ENCODE measurements around the gene TMEM255B.
"Not testable (repeated sequence)": the region's sequence is repeated elsewhere in the genome, so short reads cannot be mapped to it uniquely, and the experiment has no call there.

TMEM255B gene

DNA sequence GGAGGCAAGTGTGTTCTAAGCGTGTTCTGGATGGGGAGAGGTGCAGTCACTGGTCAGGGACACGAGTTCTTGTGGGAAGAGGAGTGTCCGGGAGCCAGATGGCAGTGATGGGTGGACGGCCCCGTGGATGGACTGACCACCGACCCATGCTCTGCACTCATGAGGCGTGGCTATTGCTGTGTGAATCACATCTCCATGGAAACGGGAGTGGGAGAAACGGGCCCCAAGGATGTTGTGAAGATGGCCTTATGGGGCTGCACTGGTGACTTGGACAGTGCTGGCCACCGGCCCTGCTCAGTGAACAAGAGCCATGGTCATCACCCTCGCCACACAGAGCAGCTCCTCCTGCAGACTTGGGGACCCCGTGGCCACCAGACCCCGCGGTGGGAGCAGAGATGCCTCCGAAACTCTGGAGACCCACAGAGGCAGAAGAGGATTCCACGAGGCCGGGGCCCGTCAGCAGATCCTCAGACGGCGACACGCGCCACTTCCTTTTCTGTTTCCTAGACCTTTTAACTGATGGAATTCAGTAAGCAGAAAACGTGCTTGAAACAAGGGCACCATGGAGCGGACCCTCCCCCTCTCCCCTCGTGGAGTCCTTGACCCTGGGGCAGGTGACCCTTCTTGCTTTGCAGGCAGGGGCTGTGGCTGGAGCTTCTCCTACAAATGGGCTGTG lies 57.4 kb downstream of the TMEM255B start:
- no peak for DNase-seq (ENCODE audit: low read depth, low spot score)

DNA sequence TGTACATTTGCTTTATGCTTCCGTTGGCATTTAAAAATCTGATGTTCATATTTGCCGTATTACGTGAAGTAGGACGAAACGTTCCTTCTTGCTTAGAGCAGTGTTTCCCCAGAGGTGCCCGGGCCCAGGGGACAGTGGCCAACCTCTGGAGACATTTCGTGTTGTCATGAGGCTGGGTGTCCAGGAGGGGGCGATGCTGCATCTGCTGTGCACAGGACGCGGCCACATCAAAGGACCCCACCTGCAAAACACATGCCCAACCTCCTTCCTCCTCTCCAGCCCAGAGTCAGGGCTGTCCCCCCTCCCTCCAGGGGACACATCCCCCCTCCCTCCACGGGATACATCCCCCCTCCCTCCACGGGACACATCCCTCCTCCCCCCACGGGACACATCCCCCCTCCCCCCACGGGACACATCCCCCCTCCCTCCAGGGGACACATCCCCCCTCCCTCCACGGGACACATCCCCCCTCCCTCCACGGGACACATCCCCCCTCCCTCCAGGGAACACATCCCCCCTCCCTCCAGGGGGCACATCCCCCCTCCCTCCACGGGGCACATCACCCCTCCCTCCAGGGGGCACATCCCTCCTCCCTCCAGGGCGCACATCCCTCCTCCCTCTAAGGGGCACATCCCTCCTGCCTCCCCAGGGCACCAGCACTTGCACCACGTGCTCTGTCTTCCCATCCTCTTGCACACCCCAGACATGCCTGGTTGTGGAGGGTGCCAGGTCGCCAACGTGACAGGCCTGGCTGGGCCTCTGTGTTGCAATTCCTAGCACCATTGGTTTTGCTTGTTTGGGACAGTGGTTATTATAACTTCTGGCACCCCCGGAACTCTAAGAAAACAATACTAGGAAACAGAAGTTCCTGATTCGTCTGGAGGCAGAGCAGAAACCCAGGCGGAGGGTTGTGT lies 58.2 kb downstream of the TMEM255B start:
- peak; percentile 64 for DNase-seq (ENCODE audit: low read depth, low spot score)

DNA sequence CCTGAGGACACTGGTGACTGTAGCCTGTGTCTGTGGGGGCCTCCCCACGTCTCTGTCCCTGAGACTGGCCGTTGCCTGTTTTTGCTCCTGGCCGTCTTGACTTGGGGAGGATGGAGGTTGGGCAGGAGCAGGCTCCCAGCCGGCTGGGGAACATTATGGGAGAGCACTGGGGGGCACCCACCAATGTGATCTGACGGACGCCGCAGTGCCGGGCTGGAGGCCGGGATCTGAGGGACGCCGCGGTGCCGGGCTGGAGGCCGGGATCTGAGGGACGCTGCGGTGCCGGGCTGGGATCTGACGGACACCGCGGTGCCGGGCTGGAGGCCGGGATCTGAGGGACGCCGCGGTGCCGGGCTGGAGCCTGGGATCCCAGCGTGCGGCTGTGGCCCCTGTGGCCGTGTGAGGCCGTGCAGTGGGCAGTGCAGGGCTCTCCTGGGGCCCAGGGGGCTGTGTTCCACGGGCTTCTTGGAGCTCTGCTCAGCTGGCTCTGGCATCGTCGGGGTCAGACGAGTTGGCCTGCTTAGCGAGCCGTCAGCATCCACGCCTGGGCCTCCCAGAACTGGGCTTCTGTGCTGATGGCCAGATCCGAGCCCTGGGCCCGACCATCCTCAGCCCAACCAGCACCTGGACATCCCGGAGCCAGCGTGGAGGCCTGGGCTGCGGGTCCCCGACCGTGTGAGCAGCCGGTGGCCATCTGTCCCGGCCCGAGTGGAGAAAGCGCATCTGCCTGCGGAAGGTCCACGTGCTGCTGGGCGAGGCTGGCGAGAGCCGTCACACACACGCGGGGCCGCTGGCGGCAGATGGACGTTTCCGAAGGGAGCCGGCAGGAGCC lies 59.0 kb downstream of the TMEM255B start:
- DNase-seq (ENCODE audit: low read depth, low spot score), result no peak

DNA sequence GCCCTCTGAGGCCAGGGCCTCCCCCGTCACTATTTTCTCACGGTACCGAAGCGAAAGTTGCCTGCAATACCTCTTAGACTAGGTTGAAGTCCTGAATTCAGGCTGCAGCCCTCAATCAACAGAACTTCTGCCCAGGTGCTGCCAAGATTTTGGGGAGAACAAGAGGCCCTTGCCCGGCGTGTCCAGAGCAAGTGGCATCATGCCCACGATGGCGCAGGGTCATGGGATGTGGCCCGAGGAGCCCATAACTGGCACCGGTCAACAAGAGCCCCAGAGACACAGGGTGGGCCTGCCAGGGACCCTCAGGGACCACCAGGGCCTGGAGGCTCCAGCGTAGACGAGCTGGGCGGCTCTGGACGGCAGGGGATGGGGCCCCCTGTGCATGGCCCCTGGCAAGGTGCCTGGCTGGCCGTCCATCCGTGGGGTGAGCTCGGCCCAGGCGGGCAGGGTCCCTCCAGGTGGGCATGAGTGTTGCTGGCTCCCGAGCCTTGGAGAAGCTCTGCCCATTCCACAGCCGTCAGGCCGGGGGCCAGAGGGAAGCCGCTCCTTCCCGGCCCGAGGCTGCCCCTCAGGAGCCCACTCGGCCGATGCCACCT lies 59.8 kb downstream of the TMEM255B start:
- no peak for DNase-seq (ENCODE audit: low read depth, low spot score)

DNA sequence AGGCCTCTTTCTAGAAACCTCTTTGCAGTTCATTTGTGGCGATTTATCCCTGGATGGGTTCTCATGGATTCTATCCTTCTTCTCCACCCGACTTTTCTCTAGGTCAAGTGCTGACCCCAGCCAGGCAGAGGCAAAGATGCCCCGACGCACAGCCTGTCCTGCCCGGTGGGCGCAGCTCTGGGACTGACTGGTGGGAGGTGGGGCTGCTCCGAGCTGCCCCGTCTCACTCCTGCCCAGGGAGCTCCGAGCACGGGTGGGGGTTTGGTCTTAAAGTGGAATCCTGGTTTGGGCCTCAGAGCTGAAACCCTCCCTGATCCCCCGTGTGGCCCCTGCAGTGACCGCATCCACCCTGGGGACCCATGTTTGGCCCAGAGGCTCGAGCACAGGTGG lies 60.3 kb downstream of the TMEM255B start:
- no peak for DNase-seq (ENCODE audit: low read depth, low spot score)

DNA sequence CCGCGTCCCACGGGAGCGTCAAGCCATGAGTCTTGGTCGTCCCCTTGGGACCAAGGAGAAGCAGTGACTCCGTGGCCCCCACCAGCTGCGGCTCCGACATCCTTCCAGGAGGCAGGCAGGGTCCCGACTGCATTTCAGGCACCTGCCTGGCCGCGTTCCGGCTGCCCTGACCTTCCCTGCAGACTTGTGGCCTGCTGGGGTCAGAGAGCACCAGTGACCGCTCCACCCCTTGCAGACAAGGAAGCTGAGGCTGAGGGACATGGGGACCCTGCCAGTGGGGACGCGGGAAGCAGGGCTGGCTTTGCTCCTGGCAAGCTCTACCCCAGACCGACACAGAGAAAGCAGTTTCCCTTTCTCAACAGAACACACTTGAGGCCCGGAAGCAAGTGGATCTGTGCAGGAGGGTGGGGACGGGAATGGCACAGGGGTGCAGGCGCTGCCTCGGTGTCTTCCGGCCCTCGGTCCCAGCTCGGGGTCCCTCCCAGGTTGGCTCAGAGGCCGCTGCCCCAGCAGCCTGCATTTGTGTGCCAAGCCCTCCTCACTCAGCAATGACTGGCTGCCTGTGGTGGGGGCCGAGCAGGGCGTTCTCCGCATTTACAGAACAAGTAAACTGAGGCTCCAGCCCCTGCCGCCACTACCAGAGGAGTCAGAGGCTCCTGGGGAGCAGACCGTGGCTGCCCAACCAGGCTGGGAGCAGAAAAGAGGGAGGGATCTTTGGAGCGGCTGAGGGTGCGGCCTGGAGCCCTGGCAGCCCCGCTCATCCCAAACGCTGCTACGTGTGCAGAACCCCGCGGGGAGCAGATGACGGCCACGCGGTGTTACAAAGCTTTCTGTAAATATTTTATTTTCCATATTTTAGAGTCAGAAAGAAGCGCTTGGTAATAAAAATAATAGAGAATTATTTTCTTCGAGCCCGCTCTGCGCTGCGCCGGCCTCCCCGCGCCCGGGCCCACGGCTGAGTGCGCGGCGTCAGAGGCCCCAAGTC lies 61.0 kb downstream of the TMEM255B start:
- DNase-seq (ENCODE audit: low read depth, low spot score), result no peak

DNA sequence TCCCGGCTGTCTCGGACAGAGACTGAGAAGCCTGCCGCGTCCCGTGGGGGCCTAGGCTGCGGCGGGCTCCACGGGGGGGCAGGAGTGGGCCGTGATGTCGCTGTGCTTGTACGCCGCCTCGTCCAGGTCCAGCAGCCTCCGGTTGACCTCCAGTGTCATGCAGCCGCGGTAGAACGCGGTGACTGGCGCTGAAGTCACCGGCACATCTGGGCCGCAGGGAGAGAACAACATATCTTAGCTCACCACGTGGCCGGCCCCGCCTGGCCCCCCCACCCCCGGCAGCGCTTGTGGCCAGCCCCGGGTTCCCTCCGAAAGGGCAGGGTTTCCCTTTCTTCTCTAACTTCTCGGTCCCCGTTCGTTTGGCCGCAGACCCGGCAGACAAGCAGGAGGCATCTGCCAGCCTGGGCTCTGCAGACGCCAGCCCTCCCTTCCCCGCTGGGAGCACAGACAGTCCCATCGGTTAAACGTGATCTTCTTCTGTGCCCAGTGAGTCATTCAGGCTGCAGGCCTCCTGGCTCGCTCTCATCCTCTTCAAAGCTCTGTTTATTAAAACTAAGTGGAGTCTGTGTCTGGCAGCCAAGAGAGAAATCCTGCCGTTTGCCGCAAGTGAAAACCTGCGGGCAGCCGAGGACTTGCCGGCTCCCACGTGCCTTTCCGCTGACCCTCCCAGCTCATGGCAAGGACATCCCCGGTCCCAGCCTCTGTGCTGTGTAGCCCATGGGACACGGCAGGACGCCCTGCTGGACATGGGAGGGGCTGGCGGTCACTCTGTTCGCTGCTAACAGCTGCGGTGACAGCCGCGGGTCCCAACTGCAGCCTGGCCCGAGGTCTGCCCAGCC lies 62.0 kb downstream of the TMEM255B start:
- DNase-seq (ENCODE audit: low read depth, low spot score), result no peak

DNA sequence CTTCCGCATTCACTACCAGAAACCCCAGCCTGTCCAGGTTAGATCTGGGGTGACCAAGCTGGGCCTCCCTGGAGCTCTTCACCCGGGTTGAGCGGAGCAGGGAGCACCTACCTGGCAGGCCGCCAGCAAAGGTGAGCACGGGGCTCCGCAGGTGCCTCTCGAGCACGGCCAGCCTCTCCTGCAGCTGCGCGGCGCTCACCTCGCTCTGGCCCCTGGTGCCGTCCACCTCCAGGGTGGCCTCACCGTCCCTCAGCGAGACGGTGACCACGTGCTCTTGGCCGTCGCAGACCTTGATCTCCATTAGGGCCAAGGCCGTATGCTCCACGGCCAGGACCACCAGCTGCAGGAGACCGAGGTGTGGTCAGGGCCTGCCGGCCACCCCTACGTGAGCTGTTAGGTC lies 62.8 kb downstream of the TMEM255B start:
- DNase-seq (ENCODE audit: low read depth, low spot score), result no peak

DNA sequence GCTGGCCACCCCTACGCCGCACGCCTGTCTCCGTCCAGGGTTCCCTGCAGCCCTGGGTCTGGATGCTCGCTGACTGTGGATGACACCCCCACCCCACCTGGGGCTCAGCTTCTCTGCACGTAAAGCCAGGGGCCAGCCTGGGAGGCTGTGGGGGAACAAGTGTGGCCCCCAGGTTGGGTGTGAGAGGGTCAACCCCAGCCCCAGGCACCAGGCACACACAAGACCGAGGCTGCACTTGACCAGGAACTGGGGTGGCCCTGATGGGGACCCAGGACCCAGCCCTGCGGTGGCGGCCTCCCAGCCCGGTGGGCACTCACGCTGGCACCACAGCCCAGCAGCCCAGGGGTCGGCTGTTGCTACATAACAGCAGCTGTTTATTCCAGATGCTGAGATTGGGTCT lies 63.2 kb downstream of the TMEM255B start:
- DNase-seq (ENCODE audit: low read depth, low spot score), result no peak

DNA sequence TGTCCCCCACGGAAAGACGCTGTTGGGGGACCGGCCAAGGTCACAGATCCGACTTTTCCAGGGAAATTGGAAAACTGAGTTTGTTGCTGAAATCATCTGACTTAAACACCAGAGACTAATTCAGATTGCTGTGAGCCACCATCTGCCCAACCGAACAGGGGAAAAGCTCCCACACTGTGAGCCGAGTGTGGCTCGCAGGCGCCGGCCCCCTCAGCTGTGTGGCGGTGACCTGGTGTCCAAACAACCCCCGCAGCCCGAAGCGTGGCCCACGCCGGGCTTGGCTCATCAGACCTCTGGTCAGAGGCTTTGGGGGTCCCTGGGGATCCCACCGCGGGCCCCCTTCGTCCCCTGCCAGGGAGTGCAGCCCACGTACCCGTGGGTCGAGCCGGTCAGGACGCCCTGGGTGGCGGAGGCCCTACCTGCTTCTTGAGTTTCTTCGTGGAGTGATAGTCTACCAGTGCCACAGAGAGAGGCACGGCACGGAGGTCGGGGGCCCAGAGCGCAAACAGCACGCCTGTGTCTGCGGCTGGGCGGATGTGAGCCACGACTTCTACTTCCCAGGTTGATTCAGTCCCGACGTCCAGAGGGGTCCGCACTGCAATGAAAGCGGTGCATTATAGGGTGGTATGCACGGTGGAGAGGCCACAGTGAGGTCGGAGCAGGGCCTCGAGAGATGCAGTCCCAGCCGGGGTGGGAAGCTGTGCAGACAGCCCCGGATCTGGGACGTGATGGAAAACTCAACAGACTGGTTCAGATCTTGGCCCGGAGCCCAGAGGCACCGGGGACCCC lies 64.1 kb downstream of the TMEM255B start:
- DNase-seq (ENCODE audit: low read depth, low spot score), result no peak

DNA sequence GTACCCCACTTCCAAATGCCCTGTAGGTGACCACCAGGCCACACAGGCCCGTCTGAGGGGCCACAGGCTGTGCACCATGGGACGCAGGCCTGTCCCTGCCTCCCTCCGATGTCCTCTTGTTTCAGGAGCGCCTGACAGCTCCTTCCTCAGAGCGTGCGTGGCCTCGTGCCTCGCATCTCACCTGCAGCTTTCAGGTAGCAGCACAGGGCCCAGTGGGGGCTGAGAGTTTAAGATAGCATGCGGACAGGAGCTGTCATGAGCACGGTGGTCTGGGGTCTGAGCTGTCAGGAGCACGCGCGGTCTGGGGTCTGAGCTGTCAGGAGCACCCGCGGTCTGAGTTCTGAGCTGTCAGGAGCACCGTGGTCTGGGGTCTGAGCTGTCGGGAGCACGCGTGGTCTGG lies 64.7 kb downstream of the TMEM255B start:
- DNase-seq (ENCODE audit: low read depth, low spot score), result no peak

DNA sequence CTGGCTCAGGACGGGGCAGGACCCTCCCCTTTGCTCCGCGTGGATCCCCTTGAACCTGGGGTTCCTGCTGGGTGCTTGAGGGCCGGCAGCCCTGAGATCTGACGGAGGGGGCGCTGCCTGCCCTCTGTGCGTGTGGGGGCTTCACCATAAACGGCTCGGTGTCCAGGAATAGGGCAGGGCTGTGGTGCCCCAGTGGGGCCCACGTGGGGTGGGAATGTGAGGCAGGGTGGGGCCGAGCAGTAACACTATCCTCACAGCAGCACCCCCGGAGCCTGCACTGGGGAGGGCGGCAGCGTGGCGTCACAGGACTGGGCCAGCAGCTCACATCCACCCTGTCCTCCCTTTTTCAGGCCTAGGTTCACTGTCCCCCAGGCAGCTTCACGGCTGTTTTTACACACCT lies 66.8 kb downstream of the TMEM255B start:
- DNase-seq (ENCODE audit: low read depth, low spot score), result no peak

DNA sequence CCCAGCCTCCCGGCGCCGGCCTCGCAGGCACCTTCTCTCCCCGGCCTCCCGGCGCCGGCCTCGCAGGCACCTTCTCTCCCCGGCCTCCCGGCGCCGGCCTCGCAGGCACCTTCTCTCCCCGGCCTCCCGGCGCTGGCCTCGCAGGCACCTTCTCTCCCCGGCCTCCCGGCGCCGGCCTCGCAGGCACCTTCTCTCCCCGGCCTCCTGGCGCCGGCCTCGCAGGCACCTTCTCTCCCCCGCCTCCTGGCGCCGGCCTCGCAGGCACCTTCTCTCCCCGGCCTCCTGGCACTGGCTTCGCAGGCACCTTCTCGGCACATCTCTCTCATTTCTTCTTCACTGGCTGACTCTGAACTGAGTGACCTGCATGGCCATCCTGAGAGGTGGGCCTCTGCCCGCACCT lies 67.4 kb downstream of the TMEM255B start:
- DNase-seq (ENCODE audit: low read depth, low spot score), result not testable (repeated sequence)

DNA sequence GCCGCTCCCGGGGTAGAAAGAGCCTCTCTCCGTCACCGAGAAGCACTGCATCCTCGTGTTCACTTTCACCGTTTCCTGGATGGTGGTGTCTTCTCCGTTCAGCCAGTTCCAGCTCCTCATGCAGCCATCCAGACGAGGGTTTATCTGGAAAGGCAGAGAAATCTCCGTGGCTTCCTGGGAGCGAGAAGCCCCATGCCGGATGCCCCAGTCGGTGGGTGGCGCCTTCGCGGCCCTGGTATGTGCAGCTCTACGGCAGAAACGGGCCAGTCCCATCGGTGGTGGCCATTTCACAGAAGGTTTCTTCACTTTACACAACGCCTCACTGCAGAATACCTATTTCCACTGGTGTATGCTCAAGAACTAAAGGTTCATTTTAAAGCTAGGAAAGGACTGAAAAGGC lies 68.0 kb downstream of the TMEM255B start:
- DNase-seq (ENCODE audit: low read depth, low spot score), result no peak

DNA sequence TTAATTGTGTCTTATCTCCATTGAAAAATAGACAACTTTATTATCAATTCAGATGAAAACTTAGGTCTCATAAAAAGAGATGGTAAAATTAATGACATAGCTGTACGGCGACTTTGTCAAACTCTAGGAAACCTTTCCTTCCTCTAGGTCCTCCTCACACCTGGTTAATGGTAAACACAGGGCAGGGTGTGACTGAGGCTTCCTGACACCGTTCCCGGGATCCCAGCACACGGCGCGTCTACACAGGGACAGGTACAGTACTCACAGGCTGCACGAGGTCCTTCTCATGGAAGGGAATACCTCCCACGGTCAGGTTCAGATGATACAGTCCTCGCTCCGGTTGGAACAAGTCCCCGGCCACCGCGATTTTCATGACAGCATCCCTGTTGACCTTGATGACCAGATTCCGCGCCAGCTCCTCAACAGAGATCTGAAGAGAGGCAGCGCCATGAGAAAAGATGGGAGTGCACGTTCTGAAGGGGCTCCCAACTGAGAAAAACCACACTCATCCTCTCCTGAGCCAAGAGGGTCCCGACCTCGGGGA lies 69.3 kb downstream of the TMEM255B start:
- no peak for DNase-seq (ENCODE audit: low read depth, low spot score)

DNA sequence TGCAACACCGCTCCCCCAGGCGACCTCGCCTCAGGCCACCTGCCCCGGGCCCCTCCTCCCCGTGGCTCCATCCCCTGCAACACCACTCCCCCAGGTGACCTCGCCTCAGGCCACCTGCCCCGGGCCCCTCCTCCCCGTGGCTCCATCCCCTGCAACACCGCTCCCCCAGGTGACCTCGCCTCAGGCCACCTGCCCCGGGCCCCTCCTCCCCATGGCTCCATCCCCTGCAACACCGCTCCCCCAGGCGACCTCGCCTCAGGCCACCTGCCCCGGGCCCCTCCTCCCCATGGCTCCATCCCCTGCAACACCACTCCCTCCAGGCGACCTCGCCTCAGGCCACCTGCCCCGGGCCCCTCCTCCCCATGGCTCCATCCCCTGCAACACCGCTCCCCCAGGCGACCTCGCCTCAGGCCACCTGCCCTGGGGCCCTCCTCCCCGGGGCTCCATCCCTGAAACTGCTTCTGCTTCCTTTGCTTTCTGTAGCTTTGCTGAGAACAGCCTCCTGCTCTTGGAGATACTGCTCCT lies 71.5 kb downstream of the TMEM255B start:
- DNase-seq (ENCODE audit: low read depth, low spot score), result not testable (repeated sequence)

DNA sequence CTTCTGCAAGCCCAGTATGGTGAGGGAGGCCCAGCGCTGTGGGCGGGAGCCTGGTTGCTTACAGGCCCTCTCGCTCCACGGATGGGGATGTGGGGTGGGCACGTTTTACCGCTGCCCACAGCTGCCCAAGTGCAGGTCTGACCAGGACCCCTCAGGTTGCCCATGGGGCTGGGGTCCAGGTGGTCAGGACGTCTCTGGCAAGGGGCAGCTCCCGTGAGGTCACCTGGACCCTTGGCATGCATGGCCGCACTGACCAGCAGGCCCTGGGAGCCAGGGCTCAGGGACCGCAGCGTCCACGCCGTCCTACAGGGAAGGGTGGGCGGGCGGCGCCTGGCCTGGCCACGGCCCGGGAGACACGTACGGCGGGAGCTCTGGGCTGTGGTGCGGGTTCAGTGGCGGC lies 72.0 kb downstream of the TMEM255B start:
- no peak for DNase-seq (ENCODE audit: low read depth, low spot score)

DNA sequence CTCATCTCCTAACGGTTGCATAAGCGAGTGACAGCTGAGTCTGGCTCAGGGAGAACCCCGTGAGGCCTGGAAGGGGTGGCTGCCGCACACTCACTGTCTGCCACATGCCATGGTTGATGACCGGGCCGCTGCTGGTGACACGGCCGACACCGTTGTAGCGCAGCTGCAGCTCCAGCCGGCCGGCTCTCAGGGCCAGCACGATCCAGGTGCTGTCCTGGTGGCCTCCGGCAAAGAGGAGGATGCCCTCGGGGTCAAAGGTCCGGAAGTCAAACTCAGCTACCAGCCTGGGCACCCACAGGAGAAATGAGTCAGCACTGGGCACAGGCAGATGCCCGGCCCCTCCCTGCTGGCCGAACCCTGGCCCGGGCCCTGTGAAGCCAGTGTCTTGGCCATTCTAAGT lies 73.2 kb downstream of the TMEM255B start:
- no peak for DNase-seq (ENCODE audit: low read depth, low spot score)

All from activated CD4-positive, CD25-positive, alpha-beta regulatory T cell treated with anti-CD3 and anti-CD28 coated beads, Interleukin-2, amount 50 U/mL, for 16 hours (primary cell).